ENCODE measurements around the gene PROX1. TPM values are rescaled to one million over a fixed set of nuclear protein-coding genes. Genes with fewer than 3 reads are reported as not detected.

The PROX1 gene
- total RNA-seq, 1 experiment from 2014 or later = 0.05 TPM

GRCh38 chr1:213969958-213970555 is 17.7 kb upstream of the PROX1 start:
- Histone ChIP-seq H3K4me1 (replicated peaks) (no peaks in the 10 kb centered on the region), H3K9me3 (replicated peaks) (no peaks in the 10 kb centered on the region), H3K27ac (no peak overlapping the region), H3K27me3 (replicated peaks) (no peaks in the 10 kb centered on the region), H3K36me3 (no peaks in the 10 kb centered on the region), H3K4me3 (no peak overlapping the region)
- no peak for DNase-seq (ENCODE audit: low read depth in 1 of 2, low spot score in 2 of 2)

DNA sequence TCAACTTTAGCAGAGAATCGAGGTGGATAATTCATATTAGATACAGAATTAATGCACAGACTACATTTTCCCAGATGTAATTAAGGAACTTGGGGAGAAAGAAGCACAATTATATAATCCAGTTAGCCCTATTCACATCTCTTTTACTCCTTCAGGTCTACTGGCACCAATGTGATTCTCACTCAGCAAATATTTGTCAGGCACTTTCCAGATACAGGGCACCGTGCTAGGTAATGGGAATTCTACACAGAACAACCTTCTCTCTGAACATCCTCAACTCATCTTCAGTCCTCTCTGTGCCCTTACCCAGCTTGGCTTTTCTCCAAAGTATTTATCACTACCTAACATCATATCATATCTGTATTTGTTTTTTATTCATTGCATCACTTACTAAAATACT is 15.6 kb upstream of the PROX1 start:
- H3K4me1 ChIP-seq (replicated peaks) = no peaks in the 10 kb centered on the region
- H3K36me3 ChIP-seq = no peaks in the 10 kb centered on the region
- H3K9me3 ChIP-seq (replicated peaks) = no peaks in the 10 kb centered on the region
- no peak overlapping the region for H3K4me3 ChIP-seq
- no peak for DNase-seq (ENCODE audit: low read depth in 1 of 2, low spot score in 2 of 2)
- H3K27ac ChIP-seq = no peak overlapping the region
- H3K27me3 ChIP-seq (replicated peaks) = no peaks in the 10 kb centered on the region

GRCh38 chr1:213973129-213973528 is 14.6 kb upstream of the PROX1 start:
- Histone ChIP-seq H3K4me3 (no peak overlapping the region), H3K9me3 (replicated peaks) (no peaks in the 10 kb centered on the region), H3K27me3 (replicated peaks) (peaks cover 4% of the 10 kb centered on the region; the same call in 1 of the 2 replicates), H3K36me3 (no peaks in the 10 kb centered on the region), H3K4me1 (replicated peaks) (no peaks in the 10 kb centered on the region), H3K27ac (no peak overlapping the region)
- no peak for DNase-seq (ENCODE audit: low read depth in 1 of 2, low spot score in 2 of 2)

DNA sequence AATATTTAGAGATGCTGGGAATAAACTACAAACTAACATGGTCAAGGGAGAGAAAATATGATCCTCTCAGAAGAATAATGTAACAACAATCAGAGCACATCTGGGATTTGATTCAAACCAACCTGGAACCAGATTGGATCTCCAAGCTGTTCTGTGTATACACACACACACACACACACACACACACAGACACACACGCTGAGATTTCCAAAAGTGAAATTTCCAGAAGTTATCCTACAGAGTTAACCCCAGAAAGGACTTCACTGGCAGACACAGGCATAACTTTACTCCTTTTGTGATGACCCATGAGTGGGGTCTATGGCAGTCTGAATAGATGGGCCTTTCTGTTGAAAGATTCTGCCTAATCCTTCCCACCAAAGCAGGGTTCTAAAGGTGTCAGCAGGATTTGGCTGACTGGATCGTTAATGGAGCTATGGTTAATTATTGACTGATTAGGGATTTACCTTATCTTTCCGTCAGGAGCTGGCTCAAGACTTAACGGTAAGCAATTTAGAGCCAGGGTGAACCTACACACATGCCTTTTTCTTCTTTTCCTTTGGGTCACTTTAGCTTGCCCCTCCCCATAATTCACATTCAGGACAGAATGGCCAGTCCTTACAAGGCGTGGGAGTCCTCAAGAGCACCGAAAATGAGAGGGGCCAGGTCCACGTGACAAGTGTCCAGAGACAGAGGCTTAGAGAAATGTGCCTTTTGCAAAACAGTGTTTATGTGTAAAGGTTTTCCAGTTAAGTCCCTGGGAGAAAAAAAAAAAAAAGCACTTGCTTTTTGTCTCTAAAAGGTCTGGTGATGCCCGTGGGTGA is 10.9 kb upstream of the PROX1 start:
- H3K4me1 ChIP-seq (replicated peaks) = no peaks in the 10 kb centered on the region
- no peaks in the 10 kb centered on the region for H3K36me3 ChIP-seq
- no peak overlapping the region for H3K27ac ChIP-seq

GRCh38 chr1:213977486-213977842 is 10.3 kb upstream of the PROX1 start:
- DNase-seq (ENCODE audit: low read depth in 1 of 2, low spot score in 2 of 2) = no peak
- no peak overlapping the region for H3K27ac ChIP-seq
- H3K4me3 ChIP-seq = no peak overlapping the region
- H3K36me3 ChIP-seq = no peaks in the 10 kb centered on the region
- no peaks in the 10 kb centered on the region for H3K9me3 ChIP-seq (replicated peaks)
- no peaks in the 10 kb centered on the region for H3K4me1 ChIP-seq (replicated peaks)
- H3K27me3 ChIP-seq (replicated peaks) = peaks cover 18% of the 10 kb centered on the region

More for the DNA sequence above, 10.9 kb upstream of the PROX1 start:
- no peak overlapping the region for H3K4me3 ChIP-seq
- H3K27me3 ChIP-seq (replicated peaks) = peaks cover 12% of the 10 kb centered on the region; the same call in 1 of the 2 replicates
- DNase-seq (ENCODE audit: low read depth in 1 of 2, low spot score in 2 of 2) = no peak
- H3K9me3 ChIP-seq (replicated peaks) = no peaks in the 10 kb centered on the region

DNA sequence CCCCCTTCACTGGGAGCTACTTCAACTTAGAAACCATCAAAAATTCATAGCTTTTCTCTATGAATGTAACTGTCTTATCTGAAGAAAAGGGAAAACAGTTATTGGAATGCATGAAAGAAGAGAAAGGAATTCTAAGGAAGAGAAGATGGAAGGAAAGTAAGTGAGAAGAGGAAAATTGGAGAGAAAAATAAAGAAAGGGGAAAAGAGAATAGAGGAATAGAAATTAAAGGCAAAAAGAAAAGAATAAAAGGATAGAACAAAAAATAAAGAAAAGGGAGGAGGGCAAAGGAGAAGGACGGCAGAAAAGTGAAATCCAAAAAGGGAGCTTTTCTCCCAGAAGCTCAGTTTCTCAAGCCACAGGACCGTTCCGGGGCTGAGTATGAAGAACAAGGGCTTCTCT is 9.9 kb upstream of the PROX1 start:
- no peak overlapping the region for H3K4me3 ChIP-seq
- H3K36me3 ChIP-seq = no peaks in the 10 kb centered on the region
- no peaks in the 10 kb centered on the region for H3K4me1 ChIP-seq (replicated peaks)
- DNase-seq (ENCODE audit: low read depth in 1 of 2, low spot score in 2 of 2) = no peak
- H3K27me3 ChIP-seq (replicated peaks) = peaks cover 22% of the 10 kb centered on the region
- H3K27ac ChIP-seq = no peak overlapping the region
- no peaks in the 10 kb centered on the region for H3K9me3 ChIP-seq (replicated peaks)

DNA sequence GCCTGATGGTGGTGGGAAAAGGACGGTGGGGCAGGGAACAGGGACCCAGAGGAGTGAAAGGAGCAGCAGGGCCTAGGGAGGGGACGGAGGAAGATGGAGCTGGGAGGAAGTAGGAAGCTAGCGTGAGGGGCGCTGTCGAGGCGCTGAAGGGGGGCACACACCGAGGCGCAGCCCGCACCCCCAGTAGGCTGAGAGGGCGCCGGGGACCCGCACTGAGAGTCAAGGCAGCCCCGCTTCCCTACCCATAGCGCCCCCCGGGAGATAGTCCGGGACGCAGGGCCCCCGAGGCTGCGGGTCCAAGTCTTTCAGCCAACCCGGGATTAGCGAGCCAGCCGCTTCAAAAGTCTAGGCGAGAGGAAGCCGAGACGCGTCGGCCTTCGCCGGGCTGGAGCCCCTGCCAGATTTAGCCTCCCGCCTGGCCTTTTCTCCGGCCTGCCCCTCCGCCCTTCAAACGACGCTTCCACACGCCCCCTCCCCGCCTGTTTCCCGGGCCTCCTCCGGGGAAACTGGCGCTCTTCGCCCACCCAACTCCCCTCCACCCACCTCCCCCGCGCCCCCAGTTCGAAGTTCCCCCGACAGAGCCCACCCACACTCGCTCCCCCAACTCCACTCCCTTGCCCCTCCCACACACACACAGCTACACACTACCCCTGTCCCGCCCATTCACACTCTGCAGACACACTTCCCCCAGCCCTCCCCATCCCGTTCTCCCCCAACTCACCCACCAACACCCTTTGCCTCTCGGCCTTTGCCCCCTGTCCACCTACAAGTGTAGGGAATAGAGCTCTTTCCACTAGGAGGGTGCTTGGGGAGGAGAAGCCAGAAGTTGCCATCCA is 7.8 kb upstream of the PROX1 start:
- Histone ChIP-seq H3K4me1 (replicated peaks) (0 out of 2 replicates have a peak, but pooled peaks cover 2% of the 10 kb centered on the region), H3K27me3 (replicated peaks) (peaks cover 41% of the 10 kb centered on the region), H3K4me3 (no peak overlapping the region), H3K27ac (no peak overlapping the region), H3K36me3 (no peaks in the 10 kb centered on the region), H3K9me3 (replicated peaks) (no peaks in the 10 kb centered on the region)
- DNase-seq (ENCODE audit: low read depth in 1 of 2, low spot score in 2 of 2) = no peak

DNA sequence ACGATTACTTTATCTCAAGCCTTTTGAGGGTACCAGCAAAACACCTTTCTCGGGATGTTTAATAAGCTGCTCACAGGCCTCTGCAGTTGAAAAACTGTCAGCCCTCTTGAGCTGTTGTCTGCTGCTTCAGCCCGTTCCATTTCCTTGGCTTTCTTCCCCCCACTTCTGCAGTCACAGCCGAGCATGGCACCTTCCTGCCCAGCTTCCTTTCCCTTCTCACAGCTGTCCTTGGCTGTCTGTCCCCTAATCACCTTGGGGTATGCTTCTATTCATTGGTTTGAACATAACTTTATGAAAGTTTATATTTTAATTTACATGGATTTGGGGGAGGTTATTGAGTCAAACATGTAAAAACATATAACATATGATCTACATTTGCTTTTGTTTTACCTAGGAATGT is 6.9 kb upstream of the PROX1 start:
- Histone ChIP-seq H3K27ac (no peak overlapping the region), H3K36me3 (no peaks in the 10 kb centered on the region), H3K27me3 (replicated peaks) (peaks cover 49% of the 10 kb centered on the region), H3K4me3 (no peak overlapping the region), H3K4me1 (replicated peaks) (0 out of 2 replicates have a peak, but pooled peaks cover 2% of the 10 kb centered on the region), H3K9me3 (replicated peaks) (no peaks in the 10 kb centered on the region)
- no peak for DNase-seq (ENCODE audit: low read depth in 1 of 2, low spot score in 2 of 2)

DNA sequence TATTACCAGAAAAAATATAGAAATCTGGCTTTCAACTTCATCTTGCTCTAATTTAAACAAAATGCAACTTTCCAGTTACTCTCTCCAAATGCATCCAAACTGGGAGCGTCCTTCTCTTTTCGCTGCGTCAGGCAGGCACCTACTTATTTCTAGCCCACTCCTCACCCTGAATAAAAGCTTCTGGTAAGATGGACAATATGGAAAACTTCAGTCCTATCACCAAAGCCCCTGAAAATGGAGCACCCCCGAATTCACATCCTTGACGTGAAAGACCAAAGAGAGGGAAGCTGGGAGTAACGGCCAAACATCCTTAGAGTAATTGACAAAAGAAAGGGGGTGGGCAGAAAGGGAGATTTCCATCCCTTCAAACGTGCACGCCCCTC is 5.5 kb upstream of the PROX1 start:
- Histone ChIP-seq H3K27me3 (replicated peaks) (peaks cover 55% of the 10 kb centered on the region), H3K36me3 (no peaks in the 10 kb centered on the region), H3K4me3 (no peak overlapping the region), H3K9me3 (replicated peaks) (no peaks in the 10 kb centered on the region), H3K27ac (no peak overlapping the region), H3K4me1 (replicated peaks) (0 out of 2 replicates have a peak, but pooled peaks cover 2% of the 10 kb centered on the region)
- no peak for DNase-seq (ENCODE audit: low read depth in 1 of 2, low spot score in 2 of 2)

- H3K27ac ChIP-seq = no peak overlapping the region
- no peak overlapping the region for H3K4me3 ChIP-seq
- DNase-seq (ENCODE audit: low read depth in 1 of 2, low spot score in 2 of 2) = no peak
- H3K36me3 ChIP-seq = no peaks in the 10 kb centered on the region
- 0 out of 2 replicates have a peak, but pooled peaks cover 2% of the 10 kb centered on the region for H3K4me1 ChIP-seq (replicated peaks)
- H3K9me3 ChIP-seq (replicated peaks) = no peaks in the 10 kb centered on the region
- peaks cover 53% of the 10 kb centered on the region for H3K27me3 ChIP-seq (replicated peaks)
Measured at GRCh38 chr1:213982672-213983492, 4.9 kb upstream of the PROX1 start.

GRCh38 chr1:213983493-213984386 is 4.0 kb upstream of the PROX1 start:
- H3K36me3 ChIP-seq = no peaks in the 10 kb centered on the region
- no peak for DNase-seq (ENCODE audit: low read depth in 1 of 2, low spot score in 2 of 2)
- H3K27me3 ChIP-seq (replicated peaks) = peaks cover 51% of the 10 kb centered on the region
- no peak overlapping the region for H3K27ac ChIP-seq
- no peaks in the 10 kb centered on the region for H3K9me3 ChIP-seq (replicated peaks)
- no peak overlapping the region for H3K4me3 ChIP-seq
- peaks cover 3% of the 10 kb centered on the region; the same call in 1 of the 2 replicates for H3K4me1 ChIP-seq (replicated peaks)

- H3K4me1 ChIP-seq (replicated peaks) = peaks cover 10% of the 10 kb centered on the region
- H3K27ac ChIP-seq = no peak overlapping the region
- no peak for DNase-seq (ENCODE audit: low read depth in 1 of 2, low spot score in 2 of 2)
- H3K36me3 ChIP-seq = no peaks in the 10 kb centered on the region
- peaks cover 57% of the 10 kb centered on the region for H3K27me3 ChIP-seq (replicated peaks)
- no peaks in the 10 kb centered on the region for H3K9me3 ChIP-seq (replicated peaks)
- H3K4me3 ChIP-seq = no peak overlapping the region
Measured at GRCh38 chr1:213984387-213985208, 3.2 kb upstream of the PROX1 start.

Measured in SJSA1 (cell line).